HCT116 (cell line): Measurements from ENCODE around the gene TKTL1. TPM values are rescaled to one million over a fixed set of nuclear protein-coding genes. Genes with fewer than 3 reads are reported as not detected.

Experiments used
- ATAC-seq: fragments of 200-7000 bp; cut with Tn5 transposase; 2 replicates; pipeline ENCODE4 v1.9.1; 2020; ENCODE audit warnings: mild to moderate bottlenecking, moderate library complexity
- BruUV-seq: library from RNA; stranded (reverse); fragments of 400-500 nt; replicated peaks from 2 replicates; lab custom pipeline; 2021; lab: Mats Ljungman, UMichigan
- CTCF ChIA-PET: fragments of 300-600 bp; sonication (Branson Sonifier 250); formaldehyde crosslinking; loops from one replicate; lab custom pipeline; 2021; ENCODE audit warnings: antibody characterized with exemption; lab: Charles Lee
- POLR2A ChIA-PET: fragments of 300-600, 350-600 bp; sonication (Branson Sonifier 250); formaldehyde crosslinking; loops from one replicate; lab custom pipeline; 2021; ENCODE audit warnings: antibody characterized with exemption; lab: Charles Lee
- RAD21 ChIA-PET, 2 experiments: fragments of 300-600 bp; sonication (Branson Sonifier 250); formaldehyde crosslinking; loops; one replicate each; lab custom pipeline; 2023; ENCODE audit warnings: low total read pairs in 2 of 2; ENCODE audit not compliant: uncharacterized antibody in 2 of 2, unreplicated experiment in 2 of 2, low non-redundant PET in 1 of 2; lab: Charles Lee
- DNase-seq: peaks from one replicate; pipeline ENCODE4 v3.0.0-alpha.2; 2010; ENCODE audit warnings: low read depth, low spot score
- H2AFZ ChIP-seq: fragments of 200-600 bp; shearing (Covaris generic), sonication (generic); 2 replicates; pipeline ENCODE4 v1.6.1; 2017; ENCODE audit warnings: low read depth, mixed run types, mixed read lengths, antibody characterized with exemption, low read length; ENCODE audit not compliant: poor library complexity, severe bottlenecking
- H3K27ac ChIP-seq: 2 replicates; pipeline ENCODE4 v1.5.1; 2012; ENCODE audit warnings: low read depth, low read length
- H3K27me3 ChIP-seq: fragments of 200-600 bp; sonication (generic); 2 replicates; pipeline ENCODE4 v1.6.1; 2016; ENCODE audit warnings: mixed run types, low read length, mixed read lengths; ENCODE audit not compliant: insufficient read depth
- H3K36me3 ChIP-seq, 2 experiments: fragments of 200-500 bp in 1 of 2; fragments of 200-600 bp in 1 of 2; sonication (Bioruptor generic) in 1 of 2; sonication (generic) in 1 of 2; 2 replicates each; pipeline versions ENCODE4 v1.5.1 to v1.6.1; 2014 to 2016; ENCODE audit warnings: low read length in 2 of 2, inconsistent platforms in 1 of 2, mixed read lengths in 1 of 2, mixed run types in 1 of 2; ENCODE audit not compliant: insufficient read depth in 2 of 2, control insufficient read depth in 1 of 2
- H3K4me1 ChIP-seq, 2 experiments: fragments of 200-600 bp in 1 of 2; sonication (generic) in 1 of 2; 2 replicates each; pipeline versions ENCODE4 v1.5.1 to v1.6.1; 2012 to 2017; ENCODE audit warnings: low read length in 2 of 2, inconsistent platforms in 1 of 2, mild to moderate bottlenecking in 1 of 2, mixed read lengths in 1 of 2, mixed run types in 1 of 2, moderate library complexity in 1 of 2; ENCODE audit not compliant: insufficient read depth in 2 of 2, control insufficient read depth in 1 of 2
- H3K4me2 ChIP-seq: fragments of 200-600 bp; sonication (generic); 2 replicates; pipeline ENCODE4 v1.6.1; 2017; ENCODE audit warnings: mixed run types, low read length, mixed read lengths
- H3K4me3 ChIP-seq, 2 experiments: fragments of 200-600 bp in 1 of 2; sonication (generic) in 1 of 2; replicated peaks in 1 of 2; 2 replicates each; pipeline ENCODE4 v1.5.1; 2011 to 2016; ENCODE audit warnings: low read length in 2 of 2, control low read depth in 1 of 2, low read depth in 1 of 2, mild to moderate bottlenecking in 1 of 2, mixed read lengths in 1 of 2, mixed run types in 1 of 2
- H3K79me2 ChIP-seq: fragments of 200-600 bp; sonication (generic); 2 replicates; pipeline ENCODE4 v1.6.1; 2017; ENCODE audit warnings: mild to moderate bottlenecking, mixed run types, low read length, moderate library complexity, mixed read lengths; ENCODE audit not compliant: insufficient read depth
- H3K9ac ChIP-seq: fragments of 200-600 bp; sonication (generic); 2 replicates; pipeline ENCODE4 v1.6.1; 2016; ENCODE audit warnings: low read length, mixed read lengths
- H3K9me2 ChIP-seq: fragments of 200-600 bp; sonication (generic), shearing (Covaris generic); 2 replicates; pipeline ENCODE4 v1.6.1; 2017; ENCODE audit warnings: mixed run types, mild to moderate bottlenecking, moderate library complexity; ENCODE audit not compliant: insufficient read depth
- H3K9me3 ChIP-seq, 2 experiments: fragments of 200-500 bp in 1 of 2; fragments of 200-600 bp in 1 of 2; sonication (Bioruptor generic) in 1 of 2; sonication (generic) in 1 of 2; 2 replicates each; pipeline ENCODE4 v1.6.1; 2014 to 2017; ENCODE audit warnings: low read length in 2 of 2, mixed read lengths in 2 of 2, inconsistent platforms in 1 of 2, low read depth in 1 of 2, mild to moderate bottlenecking in 1 of 2, mixed run types in 1 of 2, moderate library complexity in 1 of 2; ENCODE audit not compliant: control insufficient read depth in 1 of 2, insufficient read depth in 1 of 2
- H4K20me1 ChIP-seq: fragments of 200-600 bp; sonication (generic), shearing (Covaris generic); 2 replicates; pipeline ENCODE4 v1.6.1; 2017; ENCODE audit warnings: mixed run types, mild to moderate bottlenecking, moderate library complexity; ENCODE audit not compliant: insufficient read depth
- ATF3 ChIP-seq: IDR thresholded peaks from 2 replicates; pipeline ENCODE4 v1.6.1; 2012
- CTCF ChIP-seq, 3 experiments: fragments of 200-600 bp in 1 of 3; sonication (generic) in 1 of 3; IDR thresholded peaks in 2 of 3; conservative IDR thresholded peaks in 1 of 3; 2 replicates each; pipeline ENCODE4 v1.5.1; 2012 to 2017; ENCODE audit warnings: low read depth in 2 of 3, low read length in 2 of 3, antibody characterized with exemption in 1 of 3, borderline replicate concordance in 1 of 3, control low read depth in 1 of 3, mild to moderate bottlenecking in 1 of 3, mixed read lengths in 1 of 3, mixed run types in 1 of 3, moderate library complexity in 1 of 3; ENCODE audit not compliant: insufficient read depth in 1 of 3
- EGR1 ChIP-seq: IDR thresholded peaks from 2 replicates; pipeline ENCODE4 v1.6.1; 2012; ENCODE audit warnings: low read depth
- EZH2 ChIP-seq: fragments of 200-600 bp; sonication (generic); IDR thresholded peaks from 2 replicates; pipeline ENCODE4 v1.6.1; 2017; ENCODE audit warnings: antibody characterized with exemption, mixed run types
- EZH2phosphoT487 ChIP-seq: fragments of 200-600 bp; IDR thresholded peaks from 2 replicates; pipeline ENCODE4 v1.6.1; 2018; ENCODE audit warnings: antibody characterized with exemption, borderline replicate concordance
- POLR2A ChIP-seq: IDR thresholded peaks from 2 replicates; pipeline ENCODE4 v1.7.0; 2011; ENCODE audit warnings: borderline replicate concordance; ENCODE audit not compliant: insufficient read depth, insufficient read length; ENCODE audit errors: extremely low read depth
- POLR2AphosphoS5 ChIP-seq: IDR thresholded peaks from 2 replicates; pipeline ENCODE4 v1.6.1; 2011; ENCODE audit warnings: mild to moderate bottlenecking, low read depth, low read length, moderate library complexity
- REST ChIP-seq: IDR thresholded peaks from 2 replicates; pipeline ENCODE4 v1.6.1; 2012; ENCODE audit warnings: low read depth
- SIN3A ChIP-seq: IDR thresholded peaks from 2 replicates; pipeline ENCODE4 v1.6.1; 2012; ENCODE audit warnings: low read depth
- SP1 ChIP-seq: IDR thresholded peaks from 2 replicates; pipeline ENCODE4 v1.6.1; 2012; ENCODE audit warnings: low read depth
- SRF ChIP-seq: IDR thresholded peaks from 2 replicates; pipeline ENCODE4 v1.6.1; 2012; ENCODE audit warnings: low read depth
- TCF7L2 ChIP-seq: IDR thresholded peaks from 2 replicates; pipeline ENCODE4 v1.7.0; 2011; ENCODE audit warnings: borderline replicate concordance, inconsistent platforms; ENCODE audit not compliant: insufficient read depth, insufficient read length; ENCODE audit errors: extremely low read depth
- YY1 ChIP-seq: IDR thresholded peaks from 2 replicates; pipeline ENCODE4 v1.6.1; 2011; ENCODE audit warnings: low read length, low read depth, moderate library complexity, mild to moderate bottlenecking; ENCODE audit not compliant: insufficient replicate concordance; ENCODE audit errors: extremely low read depth
- ZBTB33 ChIP-seq: IDR thresholded peaks from 2 replicates; pipeline ENCODE4 v1.6.1; 2011; ENCODE audit warnings: mild to moderate bottlenecking, low read length, moderate library complexity; ENCODE audit not compliant: insufficient replicate concordance; ENCODE audit errors: extremely low read depth
- ZFX ChIP-seq: fragments of 450-650 bp; IDR thresholded peaks from 2 replicates; pipeline ENCODE4 v1.6.1; 2017
- ZNF274 ChIP-seq: fragments of 200-500 bp; sonication (Bioruptor generic); IDR thresholded peaks from 2 replicates; pipeline ENCODE4 v1.6.1; 2014; ENCODE audit warnings: mild to moderate bottlenecking, low read depth, low read length, inconsistent platforms
- intact Hi-C: fragments of 100-400 bp; cut with micrococcal nuclease; formaldehyde crosslinking; loops from 2 replicates; pipeline ENCODE4 v1.10.0; 2022
- total RNA-seq: library from RNA; stranded (reverse); gene quantifications from one replicate; pipeline ENCODE4 v1.2.1, GENCODE V29; 2021; ENCODE audit not compliant: unreplicated experiment

Gene TKTL1
- total RNA-seq, 1 experiment from 2014 or later: 0.34 TPM

GRCh38 chrX:154348646-154349358 is 53.2 kb downstream of the TKTL1 start:
- ChIA-PET CTCF (no interaction called here), RAD21 (no interaction called here)
- H3K4me1 ChIP-seq: no peaks in the 10 kb centered on the region

More at GRCh38 chrX:154348646-154349358, 53.2 kb downstream of the TKTL1 start:
- H3K9me3 ChIP-seq: no peaks in the 10 kb centered on the region
- H3K9me2 ChIP-seq: no peaks in the 10 kb centered on the region
- TF ChIP-seq ZNF274: no peak
- no peak for TF ChIP-seq CTCF (IDR thresholded peaks at IDR 0.05 in 2 of 3, conservative IDR thresholded peaks at IDR 0.05 in 1 of 3; ENCODE audit: borderline replicate concordance in 1 of 3, insufficient read depth in 1 of 3, low read depth in 2 of 3, low read length in 2 of 3)
- TF ChIP-seq TCF7L2: no peak
- TF ChIP-seq POLR2AphosphoS5: no peak
- no peak for TF ChIP-seq EZH2
- TF ChIP-seq ZFX: no peak
- no peak for TF ChIP-seq ATF3
- no peak for TF ChIP-seq YY1
- TF ChIP-seq EZH2phosphoT487: no peak
- no peak for TF ChIP-seq SP1
- no peak for TF ChIP-seq ZBTB33
- no peak for TF ChIP-seq REST
- TF ChIP-seq SIN3A: no peak
- TF ChIP-seq EGR1: no peak
- TF ChIP-seq POLR2A: no peak
- no peak for TF ChIP-seq SRF
- H3K27me3 ChIP-seq: no peaks in the 10 kb centered on the region
- no peak overlapping the region for H3K4me2 ChIP-seq
- intact Hi-C loops: no loop called here
- peaks cover 4 to 5% of the 10 kb centered on the region in 2 experiments; a peak in 2 of 4 replicates for H3K36me3 ChIP-seq
- no peak overlapping the region for H3K9ac ChIP-seq
- ATAC-seq (no peak), DNase-seq (no peak)
- BruUV-seq: TSS peak; percentile 55
- no peak overlapping the region for H3K4me3 ChIP-seq
- H2AFZ ChIP-seq: no peak overlapping the region
- POLR2A ChIA-PET: interaction anchor here (1.0 kb wide), 1 partner anchor 22 kb away, joined by 4 read pairs; no protein-coding TSS in a partner anchor
- no peaks in the 10 kb centered on the region for H3K79me2 ChIP-seq
- H4K20me1 ChIP-seq: no peaks in the 10 kb centered on the region
- no peak overlapping the region for H3K27ac ChIP-seq
